RKO (cell line): ENCODE results near the gene FAM131B.

ENCODE experiments used
- DNase-seq: peaks from one replicate; pipeline ENCODE4 v3.0.0-alpha.2; 2016; ENCODE audit warnings: low spot score

FAM131B gene

GRCh38 chr7:143321734-143322133 is 40.8 kb downstream of the FAM131B start:
- DNase-seq: peak; percentile 21

GRCh38 chr7:143321242-143321641 is 41.3 kb downstream of the FAM131B start:
- no peak for DNase-seq

GRCh38 chr7:143320620-143321019 is 41.9 kb downstream of the FAM131B start:
- no peak for DNase-seq

GRCh38 chr7:143318661-143319060 is 43.9 kb downstream of the FAM131B start:
- no peak for DNase-seq

- no peak for DNase-seq
These were observed 46.0 kb downstream of the FAM131B start for GRCh38 chr7:143316492-143316891.

GRCh38 chr7:143315776-143316175 is 46.7 kb downstream of the FAM131B start, which contains the start of gene CLCN1:
TSS of gene CLCN1 (plus strand) at chr7:143316111. CDS start at chr7:143316213, 102 bp downstream.
- no peak for DNase-seq

GRCh38 chr7:143314127-143314526 is 48.4 kb downstream of the FAM131B start:
- DNase-seq: no peak

- no peak for DNase-seq
These were observed 53.9 kb downstream of the FAM131B start for GRCh38 chr7:143308632-143309031.

GRCh38 chr7:143305423-143306070 is 57.0 kb downstream of the FAM131B start:
- DNase-seq: peak; percentile 59

GRCh38 chr7:143304938-143305337 is 57.6 kb downstream of the FAM131B start:
- DNase-seq: no peak

GRCh38 chr7:143303733-143304132 is 58.8 kb downstream of the FAM131B start:
- DNase-seq: no peak
